Type B pancreatic cell (in vitro differentiated cells): Measurements from ENCODE around the gene OSTC. TPM values are rescaled to one million over a fixed set of nuclear protein-coding genes. Genes with fewer than 3 reads are reported as not detected.

ENCODE experiments used
- DNase-seq: peaks from one replicate; pipeline ENCODE4 v3.0.0; 2021; ENCODE audit warnings: mixed read lengths; ENCODE audit not compliant: unreplicated experiment; ENCODE audit errors: extremely low spot score
- H3K27ac Mint-ChIP-seq: 2 replicates; pipeline ENCODE4 v1.8.0; 2021; ENCODE audit warnings: mild to moderate bottlenecking, mixed read lengths
- H3K27me3 Mint-ChIP-seq: 2 replicates; pipeline ENCODE4 v1.8.0; 2021; ENCODE audit warnings: mixed read lengths
- H3K36me3 Mint-ChIP-seq: 2 replicates; pipeline ENCODE4 v1.8.0; 2021; ENCODE audit warnings: mixed read lengths
- H3K4me1 Mint-ChIP-seq: one replicate; pipeline ENCODE4 v1.8.0; 2021; ENCODE audit warnings: mixed read lengths; ENCODE audit not compliant: unreplicated experiment
- H3K4me3 Mint-ChIP-seq: 2 replicates; pipeline ENCODE4 v1.8.0; 2021; ENCODE audit warnings: mild to moderate bottlenecking, mixed read lengths
- H3K9me3 Mint-ChIP-seq: 2 replicates; pipeline ENCODE4 v1.8.0; 2021; ENCODE audit warnings: mixed read lengths
- CTCF ChIP-seq: fragments of 200-600 bp; sonication (generic); conservative IDR thresholded peaks from 2 replicates; pipeline ENCODE4 v1.5.0; 2021; ENCODE audit warnings: antibody characterized with exemption, mild to moderate bottlenecking
- total RNA-seq: library from RNA; stranded (reverse); gene quantifications from 2 replicates; pipeline ENCODE4 v1.2.1, GENCODE V29; 2021; ENCODE audit warnings: low replicate concordance

The OSTC gene
- total RNA-seq, 1 donor from 2014 or later, result 158 TPM

GRCh38 chr4:108695062-108695461, 44.7 kb downstream of the OSTC start:
- Mint-ChIP-seq H3K36me3 (no peaks in the 10 kb centered on the region), H3K4me3 (no peak overlapping the region), H3K27me3 (no peaks in the 10 kb centered on the region), H3K4me1 (no peaks in the 10 kb centered on the region), H3K9me3 (no peaks in the 10 kb centered on the region), H3K27ac (no peak overlapping the region)
- DNase-seq, result no peak
- no peak for TF ChIP-seq CTCF

- Mint-ChIP-seq H3K4me3 (no peak overlapping the region), H3K4me1 (no peaks in the 10 kb centered on the region), H3K27me3 (no peaks in the 10 kb centered on the region), H3K27ac (no peak overlapping the region), H3K9me3 (no peaks in the 10 kb centered on the region), H3K36me3 (no peaks in the 10 kb centered on the region)
- no peak for DNase-seq
- no peak for TF ChIP-seq CTCF
Measured at GRCh38 chr4:108696160-108696559, 45.8 kb downstream of the OSTC start.

GRCh38 chr4:108700081-108700757, 49.8 kb downstream of the OSTC start:
- Mint-ChIP-seq H3K4me3 (no peak overlapping the region), H3K9me3 (no peaks in the 10 kb centered on the region), H3K4me1 (no peaks in the 10 kb centered on the region)

GRCh38 chr4:108702960-108703359, 52.6 kb downstream of the OSTC start:
- no peaks in the 10 kb centered on the region for H3K4me1 Mint-ChIP-seq
- no peak overlapping the region for H3K4me3 Mint-ChIP-seq

More at GRCh38 chr4:108700081-108700757, 49.8 kb downstream of the OSTC start:
- no peak overlapping the region for H3K27ac Mint-ChIP-seq
- no peak for TF ChIP-seq CTCF
- H3K36me3 Mint-ChIP-seq, result no peaks in the 10 kb centered on the region
- DNase-seq, result no peak
- no peaks in the 10 kb centered on the region for H3K27me3 Mint-ChIP-seq

GRCh38 chr4:108703370-108703769, 53.0 kb downstream of the OSTC start:
- Mint-ChIP-seq H3K36me3 (no peaks in the 10 kb centered on the region), H3K27ac (no peak overlapping the region), H3K4me1 (no peaks in the 10 kb centered on the region), H3K4me3 (no peak overlapping the region), H3K27me3 (no peaks in the 10 kb centered on the region), H3K9me3 (no peaks in the 10 kb centered on the region)
- no peak for DNase-seq
- TF ChIP-seq CTCF, result no peak

More at GRCh38 chr4:108702960-108703359, 52.6 kb downstream of the OSTC start:
- H3K9me3 Mint-ChIP-seq, result no peaks in the 10 kb centered on the region
- H3K36me3 Mint-ChIP-seq, result no peaks in the 10 kb centered on the region
- DNase-seq, result no peak
- TF ChIP-seq CTCF, result no peak
- no peak overlapping the region for H3K27ac Mint-ChIP-seq
- no peaks in the 10 kb centered on the region for H3K27me3 Mint-ChIP-seq
